ENCODE data around the gene CKAP4. TPM values are rescaled to one million over a fixed set of nuclear protein-coding genes. Genes with fewer than 3 reads are reported as not detected.

The CKAP4 gene
- total RNA-seq, 1 donor from 2014 or later, result 102 TPM

GRCh38 chr12:106238146-106238545 lies 9.7 kb downstream of the CKAP4 start:
- Mint-ChIP-seq H3K36me3 (ENCODE audit: low read depth) (peaks cover 30% of the 10 kb centered on the region), H3K4me1 (peaks cover 10% of the 10 kb centered on the region), H3K27me3 (ENCODE audit: low read depth) (no peaks in the 10 kb centered on the region), H3K27ac (ENCODE audit: unreplicated experiment) (peak overlapping the region; percentile 13), H3K4me3 (peak overlapping the region; percentile 12), H3K9me3 (no peaks in the 10 kb centered on the region)
- TF ChIP-seq CTCF (conservative IDR thresholded peaks at IDR 0.05), result no peak
- no peak for DNase-seq (ENCODE audit: low read depth, low spot score)

GRCh38 chr12:106235770-106236169 lies 12.1 kb downstream of the CKAP4 start:
- no peak overlapping the region for H3K4me3 Mint-ChIP-seq
- no peak for TF ChIP-seq CTCF (conservative IDR thresholded peaks at IDR 0.05)

GRCh38 chr12:106234449-106234848 lies 13.4 kb downstream of the CKAP4 start:
- H3K27me3 Mint-ChIP-seq (ENCODE audit: low read depth), result no peaks in the 10 kb centered on the region
- no peaks in the 10 kb centered on the region for H3K9me3 Mint-ChIP-seq
- no peak overlapping the region for H3K27ac Mint-ChIP-seq (ENCODE audit: unreplicated experiment)
- peaks cover 14% of the 10 kb centered on the region for H3K4me1 Mint-ChIP-seq
- peaks cover 19% of the 10 kb centered on the region for H3K36me3 Mint-ChIP-seq (ENCODE audit: low read depth)
- no peak overlapping the region for H3K4me3 Mint-ChIP-seq
- TF ChIP-seq CTCF (conservative IDR thresholded peaks at IDR 0.05), result no peak
- no peak for DNase-seq (ENCODE audit: low read depth, low spot score)

More at GRCh38 chr12:106235770-106236169, 12.1 kb downstream of the CKAP4 start:
- DNase-seq (ENCODE audit: low read depth, low spot score), result no peak
- H3K9me3 Mint-ChIP-seq, result no peaks in the 10 kb centered on the region
- H3K36me3 Mint-ChIP-seq (ENCODE audit: low read depth), result peaks cover 24% of the 10 kb centered on the region
- H3K27me3 Mint-ChIP-seq (ENCODE audit: low read depth), result no peaks in the 10 kb centered on the region
- H3K27ac Mint-ChIP-seq (ENCODE audit: unreplicated experiment), result no peak overlapping the region
- peaks cover 14% of the 10 kb centered on the region for H3K4me1 Mint-ChIP-seq

GRCh38 chr12:106233011-106233410 lies 14.8 kb downstream of the CKAP4 start:
- Mint-ChIP-seq H3K9me3 (no peaks in the 10 kb centered on the region), H3K4me3 (no peak overlapping the region), H3K27me3 (ENCODE audit: low read depth) (no peaks in the 10 kb centered on the region), H3K36me3 (ENCODE audit: low read depth) (peaks cover 15% of the 10 kb centered on the region), H3K27ac (ENCODE audit: unreplicated experiment) (no peak overlapping the region), H3K4me1 (peaks cover 9% of the 10 kb centered on the region)
- no peak for TF ChIP-seq CTCF (conservative IDR thresholded peaks at IDR 0.05)
- DNase-seq (ENCODE audit: low read depth, low spot score), result no peak

GRCh38 chr12:106229036-106229591 lies 18.7 kb downstream of the CKAP4 start:
- H3K27ac Mint-ChIP-seq (ENCODE audit: unreplicated experiment), result no peak overlapping the region
- H3K9me3 Mint-ChIP-seq, result no peaks in the 10 kb centered on the region
- no peak for DNase-seq (ENCODE audit: low read depth, low spot score)
- H3K4me3 Mint-ChIP-seq, result no peak overlapping the region
- no peak for TF ChIP-seq CTCF (conservative IDR thresholded peaks at IDR 0.05)
- H3K4me1 Mint-ChIP-seq, result peaks cover 8% of the 10 kb centered on the region
- peaks cover 4% of the 10 kb centered on the region for H3K36me3 Mint-ChIP-seq (ENCODE audit: low read depth)
- H3K27me3 Mint-ChIP-seq (ENCODE audit: low read depth), result no peaks in the 10 kb centered on the region

All from neural crest cell (in vitro differentiated cells).